Upper lobe of left lung (tissue), 6 donors: ENCODE measurements around the gene HOXB4. TPM values are rescaled to one million over a fixed set of nuclear protein-coding genes. Genes with fewer than 3 reads are reported as not detected.
A peak's percentile ranks its signal among the peaks of the same experiment; 100 is the strongest.

Experiments
- ATAC-seq, 2 donors: fragments of 200-7000 bp; cut with Tn5 transposase; one replicate each; pipeline ENCODE4 v1.9.1; 2022; ENCODE audit warnings: mild to moderate bottlenecking in 2 of 2, moderate library complexity in 2 of 2; ENCODE audit not compliant: low FRiP score in 2 of 2
- DNase-seq, 2 donors: peaks; one replicate each; pipeline ENCODE4 v3.0.0-alpha.2; 2019 to 2020
- H3K27ac ChIP-seq, 4 donors: fragments of 200-600 bp; sonication (generic); one replicate each; pipeline ENCODE4 v1.5.1; 2016 to 2019
- H3K27me3 ChIP-seq, 4 donors: fragments of 200-600 bp; sonication (generic); one replicate each; pipeline ENCODE4 v1.5.1; 2017 to 2019
- H3K36me3 ChIP-seq, 4 donors: fragments of 200-600 bp; sonication (generic); one replicate each; pipeline ENCODE4 v1.5.1; 2016 to 2019
- H3K4me1 ChIP-seq, 4 donors: fragments of 200-600 bp; sonication (generic); one replicate each; pipeline ENCODE4 v1.5.1; 2018 to 2019
- H3K4me3 ChIP-seq, 4 donors: fragments of 200-600 bp; sonication (generic); one replicate each; pipeline ENCODE4 v1.5.1; 2017 to 2019; ENCODE audit warnings: mild to moderate bottlenecking in 2 of 4, moderate library complexity in 1 of 4
- H3K9me3 ChIP-seq, 4 donors: fragments of 200-600 bp; sonication (generic); one replicate each; pipeline ENCODE4 v1.5.1; 2018 to 2019
- EP300 ChIP-seq, 4 donors: sonication (generic); formaldehyde crosslinking; IDR thresholded peaks; one replicate each; pipeline ENCODE4 v1.5.1; 2017; ENCODE audit warnings: antibody characterized with exemption in 4 of 4, control low read depth in 2 of 4
- POLR2A ChIP-seq, 4 donors: fragments of 450-650 bp; IDR thresholded peaks; one replicate each; pipeline ENCODE4 v1.5.1; 2016 to 2017; ENCODE audit warnings: antibody characterized with exemption in 4 of 4, mild to moderate bottlenecking in 2 of 4
- POLR2AphosphoS5 ChIP-seq, 2 donors: sonication (generic); formaldehyde crosslinking; IDR thresholded peaks; one replicate each; pipeline ENCODE4 v1.5.1; 2017; ENCODE audit warnings: antibody characterized with exemption in 2 of 2
- WGBS, 2 donors: methylation state at CpG; one replicate each; pipeline ENCODE4 v1.1.5; 2017 to 2018; 5-methylcytosine and 5-hydroxymethylcytosine counted together
- total RNA-seq, 6 donors: library from RNA; depleted of rRNA in 4 of 6; stranded (reverse); fragments of >200 nt in 4 of 6; gene quantifications; one replicate each; pipeline versions ENCODE4 v1.1.0 to v1.2.1, GENCODE V29; 2016 to 2021
- TF ChIP-seq, protein P1 (sequence below), 6 experiments: fragments of 450-650 bp in 4 of 6; fragments of 200-600 bp in 2 of 6; sonication (generic) in 2 of 6; IDR thresholded peaks; one replicate each; pipeline ENCODE4 v1.5.1; 2016 to 2019; ENCODE audit warnings: antibody characterized with exemption in 6 of 6
- donor health status: DM: no; HTN: no; CAD: no; lungs with moderate emphysema.
- donor health status: DM: no; HTN: yes; CAD: no; lungs with severe emphysema.

Gene HOXB4
- total RNA-seq, 6 donors from 2014 or later = 0.61 to 5.6 (median 2.0) TPM

DNA sequence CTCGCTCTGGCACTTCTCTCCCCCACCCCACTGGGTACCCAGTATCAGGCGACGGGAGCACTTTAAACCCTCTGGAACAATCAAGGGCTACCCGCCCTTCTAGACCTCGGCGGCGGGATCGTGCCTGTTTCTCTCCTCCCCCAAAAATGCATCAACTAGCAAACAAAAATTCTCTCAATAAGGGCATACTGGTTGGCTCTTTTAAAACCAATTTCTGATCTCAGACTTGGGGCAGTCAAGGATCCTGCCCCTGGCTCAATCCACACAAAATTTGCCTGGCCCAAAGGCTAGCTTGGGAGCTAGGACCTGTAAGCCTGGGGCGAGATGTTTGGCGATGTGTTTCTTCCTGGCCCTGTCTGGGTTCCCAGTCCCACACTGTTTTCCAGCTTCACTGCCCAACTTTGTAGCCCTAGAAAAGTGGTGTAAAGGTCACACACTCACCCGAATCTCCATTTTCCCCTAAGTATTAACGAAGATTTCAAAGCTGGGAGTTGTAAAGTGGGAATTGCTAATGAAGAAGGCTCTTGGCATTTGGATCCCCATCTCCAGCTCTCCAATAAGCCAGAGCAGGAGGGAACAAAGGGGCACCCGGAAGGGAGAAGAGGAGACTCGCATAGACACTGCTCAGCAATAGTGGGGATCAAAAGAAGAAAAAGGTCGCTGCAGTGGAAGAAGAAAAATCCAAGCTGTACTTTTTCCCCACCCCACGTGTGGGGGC, 18.9 kb downstream of the HOXB4 start:
- DNase-seq (no peak), ATAC-seq (no peak)
- H3K36me3 ChIP-seq = no peaks in the 10 kb centered on the region
- TF ChIP-seq EP300 (IDR thresholded peaks at IDR 0.05) (no peak), POLR2AphosphoS5 (IDR thresholded peaks at IDR 0.05) (no peak), POLR2A (IDR thresholded peaks at IDR 0.05) (no peak)
- TF ChIP-seq, protein P1, sequence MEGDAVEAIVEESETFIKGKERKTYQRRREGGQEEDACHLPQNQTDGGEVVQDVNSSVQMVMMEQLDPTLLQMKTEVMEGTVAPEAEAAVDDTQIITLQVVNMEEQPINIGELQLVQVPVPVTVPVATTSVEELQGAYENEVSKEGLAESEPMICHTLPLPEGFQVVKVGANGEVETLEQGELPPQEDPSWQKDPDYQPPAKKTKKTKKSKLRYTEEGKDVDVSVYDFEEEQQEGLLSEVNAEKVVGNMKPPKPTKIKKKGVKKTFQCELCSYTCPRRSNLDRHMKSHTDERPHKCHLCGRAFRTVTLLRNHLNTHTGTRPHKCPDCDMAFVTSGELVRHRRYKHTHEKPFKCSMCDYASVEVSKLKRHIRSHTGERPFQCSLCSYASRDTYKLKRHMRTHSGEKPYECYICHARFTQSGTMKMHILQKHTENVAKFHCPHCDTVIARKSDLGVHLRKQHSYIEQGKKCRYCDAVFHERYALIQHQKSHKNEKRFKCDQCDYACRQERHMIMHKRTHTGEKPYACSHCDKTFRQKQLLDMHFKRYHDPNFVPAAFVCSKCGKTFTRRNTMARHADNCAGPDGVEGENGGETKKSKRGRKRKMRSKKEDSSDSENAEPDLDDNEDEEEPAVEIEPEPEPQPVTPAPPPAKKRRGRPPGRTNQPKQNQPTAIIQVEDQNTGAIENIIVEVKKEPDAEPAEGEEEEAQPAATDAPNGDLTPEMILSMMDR (IDR thresholded peaks at IDR 0.05) = no peak
- peak overlapping the region; percentile 60 to 82 (median 68) for H3K27ac ChIP-seq
- no peaks in the 10 kb centered on the region for H3K9me3 ChIP-seq
- peaks cover 6 to 11% (median 9%) of the 10 kb centered on the region in 4 donors for H3K4me1 ChIP-seq
- H3K4me3 ChIP-seq = peak overlapping the region in 1 of 4 donors; percentile 29
- H3K27me3 ChIP-seq = peaks cover 0 to 25% (median 13%) of the 10 kb centered on the region in 4 donors
- WGBS, 2 donors = 56 to 61% methylated on average over 16 of the region's 16 CpGs

- H3K27me3 ChIP-seq = peaks cover 0 to 25% (median 11%) of the 10 kb centered on the region in 4 donors
Observed at GRCh38 chr17:48558831-48559121, 19.4 kb downstream of the HOXB4 start.

GRCh38 chr17:48558057-48558830, 19.9 kb downstream of the HOXB4 start:
- WGBS, 2 donors = 57 to 68% methylated on average over 13 of the region's 13 CpGs
- Histone ChIP-seq H3K4me3 (peak overlapping the region in 3 of 4 donors; percentile 3 to 29 (median 17)), H3K4me1 (peaks cover 4 to 9% (median 6%) of the 10 kb centered on the region in 4 donors), H3K36me3 (no peaks in the 10 kb centered on the region), H3K27me3 (peaks cover 0 to 19% (median 10%) of the 10 kb centered on the region in 4 donors), H3K9me3 (no peaks in the 10 kb centered on the region), H3K27ac (peak overlapping the region; percentile 51 to 82 (median 70))
- TF ChIP-seq, protein P1 (IDR thresholded peaks at IDR 0.05) = no peak
- TF ChIP-seq POLR2A (IDR thresholded peaks at IDR 0.05) = no peak
- TF ChIP-seq EP300 (IDR thresholded peaks at IDR 0.05) = no peak
- no peak for TF ChIP-seq POLR2AphosphoS5 (IDR thresholded peaks at IDR 0.05)
- no peak for ATAC-seq
- peak in 1 of 2 donors; percentile 49 for DNase-seq

More at GRCh38 chr17:48558831-48559121, 19.4 kb downstream of the HOXB4 start:
- peaks cover 4 to 9% (median 7%) of the 10 kb centered on the region in 4 donors for H3K4me1 ChIP-seq
- no peak for DNase-seq
- peak overlapping the region; percentile 60 to 82 (median 70) for H3K27ac ChIP-seq
- peak overlapping the region in 2 of 4 donors; percentile 17 to 29 for H3K4me3 ChIP-seq
- ATAC-seq = no peak
- no peaks in the 10 kb centered on the region for H3K36me3 ChIP-seq
- WGBS, 2 donors = 59 to 75% methylated on average over 2 of the region's 2 CpGs
- no peaks in the 10 kb centered on the region for H3K9me3 ChIP-seq
- TF ChIP-seq POLR2AphosphoS5 (IDR thresholded peaks at IDR 0.05) = no peak

- TF ChIP-seq, protein P1 (IDR thresholded peaks at IDR 0.05) = no peak
- no peak for TF ChIP-seq POLR2A (IDR thresholded peaks at IDR 0.05)
- TF ChIP-seq EP300 (IDR thresholded peaks at IDR 0.05) = no peak
- TF ChIP-seq POLR2AphosphoS5 (IDR thresholded peaks at IDR 0.05) = no peak
- WGBS, 2 donors = 51 to 56% methylated on average over 7 of the region's 7 CpGs
- no peak for DNase-seq
- Histone ChIP-seq H3K4me1 (peaks cover 4 to 9% (median 6%) of the 10 kb centered on the region in 4 donors), H3K27me3 (peaks cover 0 to 21% (median 10%) of the 10 kb centered on the region in 4 donors), H3K36me3 (no peaks in the 10 kb centered on the region), H3K4me3 (peak overlapping the region in 2 of 4 donors; percentile 1 to 29), H3K9me3 (no peaks in the 10 kb centered on the region), H3K27ac (peak overlapping the region; percentile 60 to 86 (median 63))
- no peak for ATAC-seq
Observed at GRCh38 chr17:48556576-48557401, 21.4 kb downstream of the HOXB4 start.
